Ramos (cell line): ENCODE results near the gene NTRK3.
"Not testable (repeated sequence)": the region's sequence is repeated elsewhere in the genome, so short reads cannot be mapped to it uniquely, and the experiment has no call there.

Source experiments
- in situ Hi-C: fragments of 300-500 bp; cut with MboI; formaldehyde crosslinking; loops from one replicate; pipeline ENCODE4 v1.14.3; 2022; ENCODE audit warnings: low sequenced_read_pairs; ENCODE audit not compliant: unreplicated experiment

The NTRK3 gene

DNA sequence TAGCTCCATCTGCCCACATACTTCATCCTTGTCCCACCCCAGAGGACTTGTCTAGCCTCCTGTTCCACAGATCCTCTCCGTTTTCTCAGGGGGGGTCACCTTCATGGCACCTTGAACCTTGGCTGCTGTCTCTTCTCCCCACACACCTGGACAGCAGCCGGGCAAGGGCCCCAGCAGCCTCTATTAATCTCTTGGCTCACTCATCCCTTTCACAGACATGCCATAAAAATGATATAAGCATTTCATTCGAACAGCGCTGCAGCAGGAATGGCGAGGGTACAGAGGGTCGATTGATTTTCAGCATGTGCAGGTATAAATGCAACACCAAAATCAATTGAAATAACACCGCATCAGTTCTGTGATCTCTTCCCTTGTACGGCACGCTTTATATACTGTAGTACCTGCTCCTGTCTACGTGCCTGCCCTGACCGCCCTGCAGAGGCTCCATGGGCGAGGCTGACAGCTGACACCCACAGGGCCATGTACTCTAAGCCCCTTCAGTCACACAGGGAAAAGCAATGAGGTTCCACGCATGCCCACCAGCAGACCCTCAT is 209.9 kb downstream of the NTRK3 start:
- in situ Hi-C loops, result no loop called here

DNA sequence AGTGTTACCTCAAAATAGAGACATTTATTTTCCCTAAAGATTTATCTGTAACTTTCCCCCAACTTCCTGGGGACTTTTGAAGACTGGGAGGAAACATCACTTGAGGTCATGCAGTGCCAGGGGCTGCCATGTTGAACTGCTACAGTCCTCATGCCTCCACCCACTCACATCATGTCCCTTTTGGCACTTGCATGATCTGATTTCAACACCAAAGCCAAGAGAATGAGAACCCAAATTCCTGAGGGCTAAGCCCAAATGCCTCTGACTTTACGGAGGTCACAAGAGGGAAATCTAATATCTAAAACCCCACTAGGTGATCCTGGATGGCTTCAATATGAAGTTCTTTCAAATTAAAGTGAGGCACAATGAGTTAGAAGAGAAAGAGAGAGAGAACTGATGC is 213.1 kb downstream of the NTRK3 start:
- in situ Hi-C loops, result no loop called here

GRCh38 chr15:88042047-88042446 is 214.5 kb downstream of the NTRK3 start:
- in situ Hi-C loops, result no loop called here

- in situ Hi-C loops, result no loop called here
Measured at GRCh38 chr15:88040516-88040915, 216.0 kb downstream of the NTRK3 start.

GRCh38 chr15:88038261-88038660 is 218.3 kb downstream of the NTRK3 start:
- in situ Hi-C loops, result no loop called here

GRCh38 chr15:88036154-88036839 is 220.2 kb downstream of the NTRK3 start:
- in situ Hi-C loops, result no loop called here

DNA sequence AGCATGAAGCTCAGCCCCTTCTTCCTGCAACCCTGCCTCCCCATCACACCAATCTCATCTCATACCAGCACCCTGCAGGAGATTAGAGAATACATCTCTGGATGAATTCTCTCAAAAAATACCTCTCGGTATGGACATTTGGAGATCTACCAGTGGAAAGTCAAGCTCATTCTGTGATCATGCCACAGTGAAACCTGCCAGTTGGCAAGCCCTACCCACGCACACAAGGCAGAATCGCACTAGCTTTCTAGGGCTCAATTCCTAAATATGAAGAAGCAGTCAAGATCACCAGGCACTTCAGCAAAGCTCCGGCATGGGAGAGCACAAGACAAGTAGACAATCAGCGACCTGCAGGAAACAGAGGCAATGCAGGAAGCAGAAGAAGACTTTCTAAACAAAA is 221.2 kb downstream of the NTRK3 start:
- in situ Hi-C loops, result no loop called here

GRCh38 chr15:88033421-88033820 is 223.1 kb downstream of the NTRK3 start:
- in situ Hi-C loops, result not testable (repeated sequence)

- in situ Hi-C loops, result no loop called here
Measured at GRCh38 chr15:88032787-88033186, 223.8 kb downstream of the NTRK3 start.

DNA sequence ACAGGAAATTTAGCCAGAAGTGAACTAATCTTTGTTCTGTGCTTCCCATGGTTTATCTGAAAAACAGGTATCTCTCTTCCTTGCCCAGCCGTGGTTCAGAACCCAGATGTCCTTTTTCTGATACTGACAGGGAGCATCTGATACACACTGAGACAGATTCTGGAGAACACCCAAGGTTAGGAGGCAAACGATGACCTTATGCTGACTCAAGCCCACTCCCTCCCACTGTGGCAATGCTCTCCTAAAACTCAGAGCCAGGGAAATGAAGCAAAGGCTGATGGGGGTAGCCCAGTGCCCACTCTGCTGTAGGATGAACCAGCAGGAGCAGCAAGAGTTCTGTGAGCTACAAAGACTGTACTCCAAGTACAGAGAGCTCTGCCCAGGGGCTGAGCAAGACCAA is 225.1 kb downstream of the NTRK3 start:
- in situ Hi-C loops, result no loop called here

DNA sequence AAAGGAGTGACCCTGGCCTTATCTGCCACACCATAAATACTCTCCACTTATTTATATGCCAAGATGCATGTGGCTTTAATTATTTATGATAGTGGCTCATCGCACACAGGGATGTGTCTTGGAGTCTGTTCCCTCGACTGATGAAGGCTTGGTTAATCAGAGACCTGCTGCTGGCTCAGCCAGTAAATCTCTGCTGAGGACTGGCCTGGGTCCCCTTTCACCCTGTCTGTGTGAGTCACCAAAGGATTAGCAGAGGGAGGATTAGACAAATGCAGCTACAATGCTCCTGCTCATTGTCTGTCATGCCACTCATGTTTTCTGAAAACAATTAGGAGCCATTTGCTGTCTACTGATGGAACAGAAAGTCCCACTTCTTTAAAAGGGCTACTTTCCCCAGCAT is 226.8 kb downstream of the NTRK3 start:
- in situ Hi-C loops, result no loop called here

DNA sequence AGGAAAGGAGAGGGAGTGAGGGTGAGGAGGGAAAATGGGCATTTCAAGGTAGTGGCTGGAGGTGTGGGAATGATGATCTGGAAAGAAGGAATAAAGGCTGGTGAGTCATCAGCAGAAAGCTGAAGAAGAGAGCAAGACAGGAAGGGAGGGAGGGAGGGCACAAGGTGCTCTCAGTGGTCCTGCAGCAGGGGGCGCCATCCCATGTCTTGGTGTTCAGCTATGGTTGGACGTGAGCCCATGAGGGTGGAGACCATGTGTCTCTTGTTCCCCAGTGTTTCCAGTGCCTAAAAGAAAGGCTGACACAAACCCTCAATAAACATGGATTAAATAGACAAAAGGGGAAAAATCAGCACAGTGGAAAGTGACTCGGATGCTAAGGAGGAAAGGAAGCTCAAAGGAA is 228.5 kb downstream of the NTRK3 start:
- in situ Hi-C loops, result no loop called here

DNA sequence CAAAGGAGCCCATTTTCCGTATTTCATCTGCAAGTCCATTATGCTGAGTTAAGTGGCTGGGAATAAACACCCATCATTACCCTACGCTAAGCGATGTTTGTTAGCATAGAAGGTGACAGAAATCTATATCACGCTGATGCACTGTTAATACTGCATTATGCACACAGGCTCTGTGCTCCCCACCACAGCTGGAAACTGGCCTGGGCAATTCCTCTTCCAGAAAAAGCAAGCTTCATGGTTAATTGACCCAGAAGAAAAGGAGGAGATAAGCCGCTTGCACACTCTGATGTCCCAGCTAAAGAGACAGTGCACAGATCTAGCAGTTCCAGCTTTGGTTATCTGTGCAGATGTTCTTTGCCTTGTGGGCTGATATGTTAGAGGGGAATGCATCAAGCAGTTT is 232.6 kb downstream of the NTRK3 start:
- in situ Hi-C loops, result no loop called here

DNA sequence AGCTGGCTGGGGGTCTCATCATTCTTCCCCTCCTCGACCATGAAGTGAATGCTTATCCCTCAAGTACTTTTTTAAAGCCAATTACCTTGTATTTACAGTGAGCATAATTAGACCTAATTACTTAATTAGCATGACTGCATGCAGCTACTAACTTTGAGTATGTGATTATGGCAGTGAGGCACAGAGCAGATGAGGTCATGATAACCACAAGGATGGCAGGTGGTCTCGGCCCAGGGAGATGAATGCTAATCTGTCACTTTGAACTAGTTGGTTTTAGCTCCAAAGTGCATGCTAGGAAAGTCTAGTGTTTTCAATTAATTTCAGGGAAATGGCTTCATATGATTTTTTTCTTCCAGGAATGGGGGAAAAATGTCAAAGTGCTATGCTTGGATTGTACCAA is 233.8 kb downstream of the NTRK3 start:
- in situ Hi-C loops, result no loop called here

DNA sequence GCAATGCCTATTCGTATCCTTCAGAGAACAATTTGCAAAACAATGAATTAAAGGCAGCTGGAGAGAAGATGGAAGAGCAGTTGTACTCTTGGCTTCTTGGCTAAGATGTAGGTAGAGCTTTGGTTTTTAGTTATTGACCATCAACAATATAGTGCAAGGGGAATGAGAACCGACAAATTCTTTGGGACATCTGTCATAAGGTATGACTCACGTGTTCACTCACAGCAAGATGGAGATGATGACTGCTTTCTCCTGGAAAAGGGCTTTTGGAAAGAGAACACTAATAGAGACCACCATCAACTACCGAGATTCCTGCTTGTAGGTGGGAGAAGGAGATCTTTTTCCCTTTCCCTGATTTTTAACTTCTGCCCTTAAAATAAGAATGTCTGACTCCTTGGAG is 234.9 kb downstream of the NTRK3 start:
- in situ Hi-C loops, result no loop called here

GRCh38 chr15:88020806-88021205 is 235.7 kb downstream of the NTRK3 start:
- in situ Hi-C loops, result no loop called here

- in situ Hi-C loops, result no loop called here
Measured at GRCh38 chr15:88019656-88020055, 236.9 kb downstream of the NTRK3 start.

DNA sequence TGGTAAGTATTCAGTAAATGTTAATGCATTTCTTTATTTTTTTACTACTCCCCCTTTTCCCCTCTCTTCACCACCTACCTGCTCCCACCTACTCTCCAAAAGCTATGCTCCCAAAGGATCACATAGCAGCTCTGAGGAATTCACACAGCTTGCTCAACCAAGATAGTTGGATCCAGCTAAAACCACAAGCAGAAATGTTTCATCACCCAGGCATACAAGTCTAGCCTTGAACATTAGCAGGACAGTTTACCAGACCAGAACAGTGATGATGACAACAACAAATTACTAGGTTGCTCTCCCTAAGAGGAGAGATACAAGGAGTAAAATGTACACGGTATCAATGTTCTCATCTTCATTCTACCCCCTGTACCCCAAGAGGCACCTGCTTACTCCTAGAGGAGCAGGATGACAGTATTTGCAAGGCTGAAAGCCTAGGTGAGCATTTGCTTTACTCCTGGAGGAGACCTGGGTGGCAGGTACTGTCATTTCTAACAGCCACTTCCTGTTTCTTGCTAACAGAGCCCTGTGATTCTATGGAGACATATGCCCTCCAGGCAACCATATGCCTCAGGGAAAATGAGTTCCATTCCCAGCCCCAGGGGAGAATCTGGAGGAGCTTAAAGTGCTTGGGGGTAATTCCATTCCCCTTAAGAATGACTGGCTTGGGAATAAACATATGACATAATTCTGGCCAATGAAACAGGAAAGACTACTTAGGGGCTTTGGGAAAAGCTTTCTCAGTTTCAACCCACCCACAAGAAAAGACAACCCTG is 237.5 kb downstream of the NTRK3 start:
- in situ Hi-C loops, result no loop called here

DNA sequence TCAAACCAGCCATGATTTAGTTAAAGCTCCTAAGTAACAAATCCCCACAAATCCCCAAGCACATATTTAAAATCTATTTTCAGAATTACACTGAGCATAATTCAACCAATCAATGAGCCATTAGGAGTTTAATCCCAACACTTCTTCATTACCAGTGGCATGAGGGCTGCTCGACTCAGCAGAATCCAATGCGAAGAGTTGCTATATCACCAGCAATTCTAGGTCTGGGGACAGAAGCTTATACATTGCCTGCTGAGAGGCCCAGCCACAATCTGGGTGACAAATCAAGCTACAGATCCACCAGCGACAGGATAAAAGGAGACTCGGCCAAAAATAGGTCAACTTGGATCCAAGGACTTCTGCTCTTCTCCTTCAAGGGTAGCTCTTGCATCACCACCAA is 238.8 kb downstream of the NTRK3 start:
- in situ Hi-C loops, result no loop called here

GRCh38 chr15:88016406-88016805 is 240.1 kb downstream of the NTRK3 start:
- in situ Hi-C loops, result no loop called here

GRCh38 chr15:88015228-88015860 is 241.2 kb downstream of the NTRK3 start:
- in situ Hi-C loops, result no loop called here
